NCI-H526 (cell line): ENCODE measurements around the gene PTPRCAP.
"Not testable (repeated sequence)": the region's sequence is repeated elsewhere in the genome, so short reads cannot be mapped to it uniquely, and the experiment has no call there.

Experiments
- DNase-seq, 2 experiments: peaks; one replicate each; lab custom pipeline; 2025; lab: John Stamatoyannopoulos, UW

The PTPRCAP gene, protein sequence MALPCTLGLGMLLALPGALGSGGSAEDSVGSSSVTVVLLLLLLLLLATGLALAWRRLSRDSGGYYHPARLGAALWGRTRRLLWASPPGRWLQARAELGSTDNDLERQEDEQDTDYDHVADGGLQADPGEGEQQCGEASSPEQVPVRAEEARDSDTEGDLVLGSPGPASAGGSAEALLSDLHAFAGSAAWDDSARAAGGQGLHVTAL

DNA sequence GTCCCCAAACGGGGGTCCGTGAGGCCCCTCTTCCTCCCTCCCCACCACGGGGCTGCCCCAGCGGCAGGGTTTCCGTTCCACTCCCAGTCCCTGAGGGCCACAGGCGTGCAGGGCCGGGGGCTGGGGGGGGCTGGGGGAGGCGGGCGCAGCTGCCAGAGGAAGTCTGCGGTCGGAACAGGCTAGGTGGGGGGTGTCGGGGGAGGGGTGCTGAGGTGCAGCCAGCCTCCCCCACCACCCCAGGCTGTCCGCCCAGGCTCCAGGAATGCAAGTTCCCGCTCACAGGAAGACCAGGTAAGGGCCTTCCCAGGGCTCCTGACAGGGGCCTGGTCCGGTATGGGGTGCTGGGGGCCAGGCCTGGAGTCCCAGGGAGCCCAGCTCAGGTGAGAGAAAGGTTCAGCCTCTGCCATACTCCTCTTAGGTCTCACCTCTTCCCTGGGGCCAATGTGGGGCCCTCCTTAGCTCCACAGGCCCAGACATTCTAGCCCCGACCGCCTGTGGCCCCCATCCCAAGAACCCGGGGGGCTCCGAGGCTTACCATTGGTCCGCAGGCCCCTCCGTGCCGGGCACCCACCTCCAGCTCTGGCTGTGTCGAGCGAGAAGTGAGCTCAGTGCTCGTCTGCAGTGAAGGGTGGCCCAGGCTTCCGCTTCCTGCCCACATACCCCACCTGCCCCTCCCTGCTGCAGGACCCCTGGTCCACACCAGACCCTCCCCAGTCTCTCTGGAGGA is at the start of gene PTPRCAP:
Gene PTPRCAP, minus strand, starts transcription at position 601 of the 727 bp plus-strand sequence. Its CDS starts 63 bp downstream, at position 538.
- no peak for DNase-seq

DNA sequence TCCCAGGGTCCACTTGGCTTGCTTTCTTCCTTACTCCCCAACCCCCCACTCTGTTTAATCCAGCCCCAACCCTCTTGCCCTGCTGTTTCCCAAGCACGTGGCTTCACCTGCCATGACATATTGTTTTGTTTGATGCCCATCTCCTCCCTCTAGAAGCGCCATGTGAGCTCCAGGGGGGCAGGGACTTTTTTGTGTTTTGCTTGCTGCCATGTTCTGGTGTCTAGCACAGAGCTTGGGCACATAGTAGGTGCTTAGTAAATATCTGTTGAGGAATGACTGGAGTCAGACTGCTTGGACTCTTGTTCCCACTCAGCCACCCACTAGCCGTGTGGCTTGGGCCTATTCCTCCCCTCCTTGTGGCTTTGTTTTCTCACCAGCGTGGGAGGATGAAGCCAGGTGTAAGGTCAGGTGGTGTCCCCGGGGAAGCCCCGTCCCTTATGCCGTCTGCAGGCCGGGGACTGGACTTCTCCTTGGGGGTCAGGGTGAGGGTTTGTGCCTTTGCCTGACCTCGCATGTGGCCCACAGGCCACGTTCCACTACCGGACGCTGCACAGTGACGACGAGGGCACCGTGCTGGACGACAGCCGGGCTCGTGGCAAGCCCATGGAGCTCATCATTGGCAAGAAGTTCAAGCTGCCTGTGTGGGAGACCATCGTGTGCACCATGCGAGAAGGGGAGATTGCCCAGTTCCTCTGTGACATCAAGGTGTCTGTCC is 49.2 kb upstream of the PTPRCAP start:
- no peak for DNase-seq

DNA sequence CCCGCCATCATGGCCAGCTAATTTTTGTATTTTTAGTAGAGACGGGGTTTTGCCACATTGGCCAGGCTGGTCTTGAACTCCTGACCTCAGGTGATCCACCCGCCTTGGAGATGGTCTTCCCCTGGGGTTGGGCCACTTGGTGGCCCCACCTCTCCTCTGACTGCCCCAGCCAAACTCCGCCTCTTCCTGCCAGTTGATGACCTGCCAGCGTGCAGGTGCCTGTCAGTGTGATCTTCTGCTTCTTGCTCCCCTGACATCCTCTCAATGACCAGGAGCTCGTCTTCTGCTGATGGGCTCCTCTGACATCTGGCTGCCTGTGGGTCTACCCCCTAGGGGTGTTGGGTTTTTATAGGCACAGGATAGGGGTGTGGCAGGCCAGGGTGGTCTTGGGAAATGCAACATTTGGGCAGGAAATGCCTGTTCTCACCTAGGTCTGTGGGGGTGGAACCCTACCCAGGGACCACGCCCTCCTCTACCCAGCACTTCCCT is 48.4 kb upstream of the PTPRCAP start:
- not testable (repeated sequence) for DNase-seq

DNA sequence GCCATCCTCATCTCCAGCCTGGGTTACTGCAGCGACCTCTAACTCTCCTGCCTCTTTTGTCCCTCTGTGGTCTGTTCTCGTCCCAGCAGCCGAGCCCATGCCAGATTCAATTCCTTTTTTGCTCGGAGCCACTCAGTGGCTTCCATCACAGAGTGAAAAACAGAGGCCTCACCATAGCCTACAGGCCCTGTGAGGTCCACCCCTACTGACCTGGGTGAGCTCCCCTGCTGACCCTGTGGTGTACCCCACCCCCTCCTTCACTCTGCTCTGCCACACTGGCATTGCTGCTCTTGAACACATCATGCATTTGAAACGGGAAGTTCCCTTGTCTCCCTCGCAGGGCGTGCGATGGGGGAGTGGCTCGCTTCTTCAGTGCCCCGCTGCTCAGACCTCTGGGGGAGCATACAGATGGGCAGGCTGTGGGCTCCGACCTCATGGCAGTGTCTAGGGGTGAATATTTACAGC is 47.4 kb upstream of the PTPRCAP start:
- no peak for DNase-seq

DNA sequence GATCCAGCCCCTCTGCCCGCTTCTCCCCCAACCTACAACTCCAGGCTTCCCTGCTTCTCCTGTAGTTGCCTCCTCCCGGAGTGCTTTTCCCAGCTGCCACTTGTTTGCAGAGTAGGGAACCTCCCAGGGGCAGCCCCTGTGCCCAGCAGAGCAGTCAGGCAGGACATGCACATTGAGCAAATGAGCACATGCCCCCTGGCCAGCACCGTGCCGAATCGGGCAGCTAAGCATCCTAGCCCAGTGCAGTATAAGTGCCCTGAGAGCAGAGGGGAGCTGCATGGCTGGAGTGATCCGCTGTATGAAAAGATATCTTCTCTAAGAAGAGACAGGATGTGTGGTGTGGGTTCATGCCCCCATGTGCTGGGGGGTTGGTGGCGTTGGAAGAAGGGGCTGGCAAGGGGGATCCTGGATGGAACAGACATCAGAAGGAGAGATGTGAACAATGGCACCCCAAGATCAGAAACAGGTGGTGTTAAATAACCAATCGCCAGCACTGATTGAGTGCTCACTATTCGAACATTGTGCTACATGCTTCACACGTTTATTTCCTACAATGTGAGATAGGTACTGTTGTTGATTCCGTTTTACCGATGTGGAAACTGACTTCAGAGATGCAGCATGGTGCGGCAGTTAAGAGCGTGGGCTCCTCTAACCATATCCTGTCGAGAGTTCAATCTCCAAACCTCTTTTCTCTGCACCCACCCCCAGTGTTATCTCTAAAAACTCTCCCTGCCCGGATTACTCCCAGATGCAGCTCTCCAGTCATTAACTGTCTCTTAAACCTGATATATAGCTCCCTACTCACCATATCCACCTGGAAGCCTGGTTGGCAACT is 46.6 kb upstream of the PTPRCAP start:
- DNase-seq: no peak

DNA sequence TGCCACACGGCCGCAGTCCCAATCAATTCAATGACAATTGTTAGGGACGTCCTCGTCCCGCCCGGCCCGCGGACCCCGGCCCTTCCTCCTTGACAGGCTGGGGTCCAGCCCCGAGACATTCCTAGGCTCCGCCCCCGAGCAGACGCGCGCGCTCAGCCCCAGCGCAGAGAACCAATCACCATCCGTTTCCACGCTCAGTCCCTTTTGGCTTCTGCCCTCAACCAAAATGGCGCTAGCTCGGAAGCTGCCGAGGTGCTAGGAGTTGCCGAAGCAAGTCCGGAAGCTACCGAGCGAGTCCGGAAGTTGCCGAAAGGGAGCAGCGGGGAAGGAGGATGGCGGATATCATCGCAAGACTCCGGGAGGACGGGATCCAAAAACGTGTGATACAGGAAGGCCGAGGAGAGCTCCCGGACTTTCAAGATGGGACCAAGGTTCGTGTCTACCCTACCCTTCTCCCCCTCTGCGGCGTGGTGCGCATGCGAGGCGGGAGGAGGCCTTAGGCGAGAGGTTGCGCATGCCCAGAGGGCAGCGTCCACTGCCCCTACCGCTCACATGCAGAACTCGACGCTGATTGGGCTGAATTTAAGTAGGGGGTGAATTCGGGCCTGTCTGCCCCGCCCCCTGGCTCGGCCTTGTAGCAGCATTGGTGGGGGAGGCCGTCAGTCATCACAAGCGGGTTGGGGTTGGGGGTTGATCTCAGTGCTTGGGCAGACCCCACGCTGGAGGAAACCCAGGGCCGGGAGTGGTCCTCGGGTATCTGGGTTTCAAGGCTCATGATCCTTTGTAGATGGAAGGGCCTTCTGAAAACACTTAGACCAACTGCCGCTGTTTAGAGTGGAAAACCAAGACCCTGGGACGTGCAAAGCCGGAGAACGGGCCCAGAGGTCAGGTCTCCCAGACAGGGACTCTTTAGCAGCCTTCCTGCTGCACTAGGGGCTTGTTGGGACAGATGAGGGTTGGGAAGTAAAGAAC is 45.6 kb upstream of the PTPRCAP start, which contains the start of gene AIP:
Gene AIP, plus strand, starts transcription at position 200 of the 972 bp plus-strand sequence. Its CDS starts 133 bp downstream, at position 333.
- DNase-seq: peak; percentile 97 to 99

DNA sequence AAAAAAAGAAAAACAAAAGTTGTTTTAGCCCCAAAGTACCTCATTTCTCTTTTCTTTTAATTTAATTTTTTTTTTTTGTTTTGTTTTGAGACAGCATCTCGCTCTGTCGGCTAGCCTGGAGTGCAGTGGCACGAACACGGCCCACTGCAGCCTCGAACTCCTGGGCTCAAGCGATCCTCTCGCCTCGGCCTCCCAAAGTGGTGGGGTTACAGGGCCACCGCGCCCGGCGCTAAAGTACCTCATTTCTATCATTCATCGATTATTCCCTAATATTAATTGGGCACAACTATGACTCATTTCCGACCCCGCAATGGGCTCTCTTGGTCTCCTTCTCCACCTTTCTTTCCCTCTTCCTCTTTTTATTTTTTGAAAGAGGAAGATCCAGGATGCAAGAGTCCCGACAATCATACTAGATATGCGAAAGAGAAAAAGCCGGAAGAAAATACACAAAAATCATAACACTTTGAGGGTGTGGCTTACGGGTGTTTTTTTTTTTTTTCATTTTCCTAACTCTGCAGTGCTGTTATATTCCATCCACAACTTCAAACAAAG is 44.9 kb upstream of the PTPRCAP start:
- no peak for DNase-seq

DNA sequence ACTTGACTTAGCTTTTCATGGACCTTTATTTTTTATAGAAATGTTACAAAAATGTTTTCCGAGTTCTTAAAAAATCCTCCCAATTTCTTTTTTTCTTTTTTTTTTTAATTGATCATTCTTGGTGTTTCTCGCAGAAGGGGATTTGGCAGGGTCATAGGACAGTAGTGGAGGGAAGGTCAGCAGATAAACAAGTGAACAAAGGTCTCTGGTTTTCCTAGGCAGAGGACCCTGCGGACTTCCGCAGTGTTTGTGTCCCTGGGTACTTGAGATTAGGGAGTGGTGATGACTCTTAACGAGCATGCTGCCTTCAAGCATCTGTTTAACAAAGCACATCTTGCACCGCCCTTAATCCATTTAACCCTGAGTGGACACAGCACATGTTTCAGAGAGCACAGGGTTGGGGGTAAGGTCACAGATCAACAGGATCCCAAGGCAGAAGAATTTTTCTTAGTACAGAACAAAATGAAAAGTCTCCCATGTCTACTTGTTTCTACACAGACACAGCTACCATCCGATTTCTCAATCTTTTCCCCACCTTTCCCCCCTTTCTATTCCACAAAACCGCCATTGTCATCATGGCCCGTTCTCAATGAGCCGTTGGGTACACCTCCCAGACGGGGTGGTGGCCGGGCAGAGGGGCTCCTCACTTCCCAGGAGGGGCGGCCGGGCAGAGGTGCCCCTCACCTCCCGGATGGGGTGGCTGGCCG is 40.0 kb upstream of the PTPRCAP start:
- DNase-seq: not testable (repeated sequence)

DNA sequence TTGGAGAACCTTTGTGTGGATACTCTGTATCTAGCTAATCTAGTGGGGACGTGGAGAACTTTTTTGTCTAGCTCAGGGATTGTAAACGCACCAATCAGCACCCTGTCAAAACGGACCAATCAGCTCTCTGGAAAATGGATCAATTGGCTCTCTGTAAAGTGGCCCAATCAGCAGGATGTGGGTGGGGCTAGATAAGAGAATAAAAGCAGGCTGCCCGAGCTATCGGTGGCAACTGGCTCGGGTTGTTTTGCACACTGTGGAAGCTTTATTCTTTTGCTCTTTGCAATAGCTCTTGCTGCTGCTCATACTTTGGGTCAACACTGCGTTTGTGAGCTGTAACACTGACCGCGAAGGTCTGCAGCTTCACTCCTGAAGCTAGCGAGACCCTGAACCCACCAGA is 39.2 kb upstream of the PTPRCAP start:
- not testable (repeated sequence) for DNase-seq

DNA sequence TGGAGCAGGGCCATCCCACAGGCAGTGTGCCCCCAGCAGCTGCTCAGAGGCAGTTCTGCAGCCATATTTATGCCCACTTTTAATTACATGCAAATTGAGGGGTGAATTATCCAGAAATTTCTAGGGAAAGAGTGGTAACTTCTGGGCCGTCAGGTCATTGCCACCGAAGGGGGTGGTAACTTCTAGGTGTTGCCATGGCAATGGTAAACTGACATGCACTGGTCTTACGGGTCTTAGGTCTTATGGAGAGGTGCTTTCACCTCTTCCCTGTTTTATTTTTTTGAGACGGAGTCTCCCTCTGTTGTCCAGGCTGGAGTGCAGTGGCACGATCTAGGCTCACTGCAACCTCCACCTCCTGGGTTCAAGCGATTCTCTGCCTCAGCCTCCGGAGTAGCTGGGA is 35.4 kb upstream of the PTPRCAP start:
- DNase-seq: no peak

DNA sequence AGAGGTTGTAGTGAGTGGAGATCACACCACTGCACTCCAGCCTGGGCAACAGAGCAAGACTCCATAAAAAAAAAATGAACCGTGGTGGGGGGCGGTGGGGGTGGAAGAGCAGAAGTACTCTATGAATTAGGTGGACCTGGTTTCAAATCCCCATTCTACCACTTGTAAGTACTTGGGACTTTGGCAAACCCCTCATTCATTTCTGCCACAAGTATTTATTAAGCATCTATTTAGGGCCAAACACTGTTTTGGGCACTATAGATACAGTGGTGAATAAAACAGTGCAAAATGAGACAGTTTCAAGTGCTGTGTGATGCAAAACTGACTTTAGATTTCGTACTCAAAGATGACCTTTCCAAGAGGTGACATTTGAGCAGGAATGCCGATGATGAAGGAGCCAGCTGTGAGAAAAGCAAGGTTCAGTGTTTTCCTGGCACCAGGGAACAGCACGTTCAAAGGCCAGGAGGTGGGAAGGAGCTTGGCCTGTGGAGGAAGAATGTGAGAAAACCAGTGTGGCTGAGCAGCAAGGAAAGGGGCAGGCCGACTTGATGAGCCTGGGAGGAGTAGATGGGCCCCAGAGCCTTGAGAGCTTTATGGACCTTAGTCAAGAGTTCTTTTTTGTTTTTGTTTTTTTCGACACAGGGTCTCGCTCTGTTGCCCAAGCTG is 33.0 kb upstream of the PTPRCAP start:
- DNase-seq: no peak

DNA sequence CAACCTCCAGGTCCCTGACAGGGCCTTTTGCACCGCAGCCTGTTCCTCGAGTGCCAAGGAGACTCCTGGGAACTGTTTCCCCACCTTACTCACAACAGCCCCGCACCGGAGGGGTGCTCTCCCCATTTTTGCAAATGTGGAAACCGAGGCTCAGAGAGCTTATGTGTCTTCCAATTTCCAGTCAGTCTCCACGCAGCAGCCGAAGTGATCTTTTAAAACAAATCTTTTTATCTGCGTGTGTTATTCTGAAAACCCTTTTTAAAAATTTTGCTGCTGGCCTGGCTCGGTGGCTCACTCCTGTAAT is 32.0 kb upstream of the PTPRCAP start:
- DNase-seq: no peak

DNA sequence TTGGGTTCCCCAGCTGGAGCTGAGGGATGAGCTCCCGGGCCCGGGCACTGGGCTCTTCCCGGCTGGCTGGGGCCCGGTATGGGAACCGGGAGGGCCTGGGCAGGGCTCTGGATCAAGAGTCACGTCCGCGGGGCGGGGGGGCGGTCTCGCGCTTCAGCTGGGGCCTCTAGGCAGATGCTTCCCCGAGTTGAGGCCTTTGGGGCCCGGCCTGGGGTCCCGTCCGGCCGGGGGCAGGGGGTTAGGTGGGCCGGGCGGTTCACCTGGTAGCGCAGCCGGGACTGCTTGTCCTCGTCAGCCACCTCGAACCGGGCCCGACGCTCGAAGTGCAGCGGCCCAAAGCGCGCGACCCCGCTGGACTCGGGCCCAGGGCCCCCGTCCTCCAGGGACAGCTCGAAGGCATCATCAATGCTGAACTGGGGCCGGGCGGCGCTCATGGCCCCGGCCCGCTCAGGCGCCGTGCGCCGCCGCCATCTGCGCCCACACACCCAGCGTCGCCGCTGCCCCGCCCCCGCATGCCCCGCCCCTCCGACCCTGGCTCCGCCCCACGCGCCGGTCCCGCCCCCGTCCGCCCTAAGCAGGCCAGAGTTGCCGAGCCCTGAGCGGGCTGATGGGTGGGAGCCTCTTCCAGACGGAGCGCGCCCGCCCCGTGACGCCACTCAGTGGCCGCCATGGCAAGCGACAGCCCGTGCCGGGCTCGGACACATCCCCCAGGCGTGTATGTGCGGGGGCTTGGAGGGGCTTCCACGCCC is 31.5 kb upstream of the PTPRCAP start, which contains the start of gene TMEM134:
Gene TMEM134, minus strand, starts transcription at position 493 of the 749 bp plus-strand sequence. Its CDS starts 59 bp downstream, at position 434.
- DNase-seq: peak; percentile 84 to 97

DNA sequence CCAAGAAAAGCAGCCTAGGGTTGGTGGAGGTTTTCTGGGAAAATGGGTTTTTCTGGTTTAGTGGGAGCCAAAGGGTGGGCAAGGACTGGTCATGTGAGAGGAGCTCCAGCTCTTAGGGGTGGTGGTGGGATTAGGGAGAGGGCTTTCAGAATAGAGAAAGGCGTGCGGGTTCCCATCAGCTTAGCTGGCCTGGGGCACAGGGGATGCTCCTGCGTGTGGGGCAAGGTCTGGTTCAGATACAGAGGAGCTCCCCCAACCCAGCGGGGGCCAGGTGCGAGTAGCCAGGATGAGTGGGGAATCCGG is 30.9 kb upstream of the PTPRCAP start:
- peak in 1 of 2 experiments; percentile 62 for DNase-seq

DNA sequence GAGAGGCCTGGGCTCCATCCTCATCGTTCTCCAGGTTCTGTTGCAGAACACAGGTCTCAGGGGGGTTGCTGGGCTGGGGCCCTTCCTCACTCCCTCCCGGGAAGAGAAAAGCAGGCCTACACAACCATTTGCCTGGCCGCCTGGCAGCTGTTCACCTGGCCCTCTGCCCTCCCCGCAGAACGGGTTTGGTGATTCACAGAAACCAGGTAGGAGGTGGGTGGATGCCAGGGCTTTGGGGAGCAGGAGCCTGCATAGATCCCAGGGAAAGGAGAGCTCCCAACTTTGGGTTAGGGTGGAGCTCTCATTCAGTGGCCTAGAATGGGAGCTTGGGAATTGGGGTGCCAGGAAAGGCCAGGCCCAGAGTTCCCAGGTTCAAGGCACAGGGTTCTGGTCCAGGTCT is 30.6 kb upstream of the PTPRCAP start:
- DNase-seq: peak in 1 of 2 experiments; percentile 57

DNA sequence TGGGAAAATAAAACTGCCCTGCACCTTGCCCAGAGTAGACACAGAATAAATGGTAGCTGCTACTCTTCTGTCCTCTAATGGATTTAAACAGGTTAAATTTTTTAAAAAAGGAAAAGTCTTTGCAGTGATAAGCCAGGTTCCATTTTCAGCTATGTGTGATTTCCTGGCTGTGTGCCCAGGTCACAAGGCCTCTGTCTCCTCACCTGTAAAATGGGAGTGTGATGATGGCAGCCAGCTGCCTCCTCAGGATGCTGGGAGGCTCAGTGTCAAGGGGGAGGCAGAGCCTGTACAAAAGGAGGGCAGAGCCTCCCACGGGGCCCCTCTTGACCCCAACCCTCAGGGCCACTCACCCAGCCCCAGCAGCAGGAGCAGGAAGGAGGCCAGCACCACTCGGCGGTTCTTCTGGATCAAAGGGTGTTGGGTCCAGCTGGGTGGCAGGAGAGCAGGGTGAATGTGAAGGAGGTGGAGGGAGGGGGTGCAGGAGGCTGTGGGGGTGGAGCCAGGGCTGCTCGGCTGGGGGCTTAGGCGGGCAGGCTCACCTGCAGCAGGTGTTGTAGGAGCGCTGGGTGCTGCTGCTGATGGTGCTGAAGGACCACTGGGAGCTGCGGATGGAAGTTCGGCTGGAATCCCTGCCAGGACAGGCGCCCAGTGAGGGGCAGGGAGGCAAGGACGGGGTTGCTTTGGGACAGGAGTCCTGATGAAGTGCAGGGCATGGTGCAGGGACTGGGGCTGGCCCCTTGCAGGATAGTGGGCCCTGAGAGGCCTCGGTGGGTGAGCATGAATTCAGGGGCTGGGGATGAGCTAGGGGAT is 29.7 kb upstream of the PTPRCAP start:
- DNase-seq: no peak

DNA sequence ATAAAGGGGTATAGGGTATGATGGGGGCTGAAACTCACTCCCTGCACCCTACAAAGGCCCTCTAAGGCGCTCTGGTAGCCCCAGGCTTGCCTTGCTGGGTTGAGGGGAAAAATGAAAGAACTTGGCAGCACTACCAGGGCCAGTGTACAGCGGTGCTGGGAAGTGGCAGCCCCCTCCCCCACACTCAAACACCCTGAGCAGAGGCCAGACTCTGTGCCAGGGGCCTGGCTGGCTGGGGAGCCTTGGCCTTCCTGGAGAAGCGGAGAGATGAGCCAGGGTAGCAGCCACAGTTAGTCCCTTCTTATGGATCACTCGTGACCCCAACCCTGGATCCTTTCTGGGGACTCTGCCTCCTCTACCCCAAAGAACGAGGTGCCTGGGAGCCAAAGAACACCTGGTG is 28.9 kb upstream of the PTPRCAP start:
- DNase-seq: no peak

DNA sequence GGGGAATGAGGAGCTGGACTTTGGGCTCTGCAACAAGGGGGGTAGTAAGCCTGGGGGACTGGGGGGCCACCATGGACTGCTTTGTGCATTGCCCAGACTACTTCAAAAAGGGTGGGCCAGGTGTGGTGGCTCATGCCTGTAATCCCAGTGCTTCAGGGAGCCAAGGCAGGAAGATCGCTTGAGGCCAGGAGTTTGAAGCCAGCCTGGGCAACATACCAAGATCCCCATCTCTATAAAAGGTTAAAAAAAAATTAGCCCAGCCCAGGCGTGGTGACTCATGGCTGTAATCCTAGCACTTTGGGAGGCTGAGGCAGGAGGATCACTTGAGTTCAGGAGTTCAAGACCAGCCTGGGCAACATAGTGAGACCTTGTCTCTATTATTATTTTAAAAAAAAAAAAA is 28.0 kb upstream of the PTPRCAP start:
- DNase-seq: not testable (repeated sequence)
